DND-41 (cell line): ENCODE data around the gene MEGF9.

ENCODE experiments used
- ATAC-seq: fragments of 200-7000 bp; cut with Tn5 transposase; 3 replicates; pipeline ENCODE4 v1.9.1; 2021; ENCODE audit warnings: low read depth; ENCODE audit not compliant: insufficient read depth
- DNase-seq: peaks from one replicate; pipeline ENCODE4 v3.0.0-alpha.2; 2020
- H2AFZ ChIP-seq: 2 replicates; pipeline ENCODE4 v1.6.0; 2012; ENCODE audit warnings: low read depth, low read length
- H3K27ac ChIP-seq: 2 replicates; pipeline ENCODE4 v1.5.1; 2012; ENCODE audit warnings: low read length, inconsistent platforms
- H3K27me3 ChIP-seq: fragments of 200-600 bp; sonication (generic); 2 replicates; pipeline ENCODE4 v1.6.0; 2012; ENCODE audit warnings: low read length, mild to moderate bottlenecking, inconsistent platforms; ENCODE audit not compliant: insufficient read depth, poor library complexity
- H3K36me3 ChIP-seq: 2 replicates; pipeline ENCODE4 v1.5.1; 2012; ENCODE audit warnings: low read length, inconsistent platforms; ENCODE audit not compliant: insufficient read depth
- H3K4me1 ChIP-seq: 2 replicates; pipeline ENCODE4 v1.5.1; 2012; ENCODE audit warnings: mild to moderate bottlenecking, low read length; ENCODE audit not compliant: insufficient read depth
- H3K4me2 ChIP-seq: 2 replicates; pipeline ENCODE4 v1.6.0; 2012; ENCODE audit warnings: mild to moderate bottlenecking, moderate library complexity, low read length, inconsistent platforms; ENCODE audit not compliant: insufficient read depth
- H3K4me3 ChIP-seq, 2 experiments: fragments of 200-600 bp in 1 of 2; shearing (Covaris generic) in 1 of 2; 2 replicates each; pipeline ENCODE4 v1.5.1; 2012 to 2016; ENCODE audit warnings: inconsistent platforms in 2 of 2, low read length in 2 of 2, mild to moderate bottlenecking in 2 of 2, low read depth in 1 of 2, moderate library complexity in 1 of 2
- H3K79me2 ChIP-seq: 2 replicates; pipeline ENCODE4 v1.6.0; 2012; ENCODE audit warnings: low read length, inconsistent platforms; ENCODE audit not compliant: insufficient read depth
- H3K9ac ChIP-seq: 2 replicates; pipeline ENCODE4 v1.6.0; 2012; ENCODE audit warnings: low read depth, mild to moderate bottlenecking, inconsistent platforms, low read length, moderate library complexity
- H3K9me3 ChIP-seq: 2 replicates; pipeline ENCODE4 v1.5.1; 2012; ENCODE audit warnings: low read length, moderate library complexity, mild to moderate bottlenecking, inconsistent platforms; ENCODE audit not compliant: insufficient read depth, severe bottlenecking
- H4K20me1 ChIP-seq: 2 replicates; pipeline ENCODE4 v1.6.0; 2012; ENCODE audit warnings: low read length; ENCODE audit not compliant: insufficient read depth
- EZH2 ChIP-seq: IDR thresholded peaks from 3 replicates; pipeline ENCODE4 v1.6.1; 2012; ENCODE audit warnings: borderline replicate concordance, low read depth, mild to moderate bottlenecking, moderate library complexity, low read length, inconsistent platforms; ENCODE audit not compliant: severe bottlenecking
- TF ChIP-seq, protein P1 (sequence below): IDR thresholded peaks from 2 replicates; pipeline ENCODE4 v1.5.1; 2012; ENCODE audit warnings: borderline replicate concordance, low read length, moderate library complexity, mild to moderate bottlenecking; ENCODE audit not compliant: poor library complexity, severe bottlenecking; ENCODE audit errors: extremely low read depth

Gene MEGF9

DNA sequence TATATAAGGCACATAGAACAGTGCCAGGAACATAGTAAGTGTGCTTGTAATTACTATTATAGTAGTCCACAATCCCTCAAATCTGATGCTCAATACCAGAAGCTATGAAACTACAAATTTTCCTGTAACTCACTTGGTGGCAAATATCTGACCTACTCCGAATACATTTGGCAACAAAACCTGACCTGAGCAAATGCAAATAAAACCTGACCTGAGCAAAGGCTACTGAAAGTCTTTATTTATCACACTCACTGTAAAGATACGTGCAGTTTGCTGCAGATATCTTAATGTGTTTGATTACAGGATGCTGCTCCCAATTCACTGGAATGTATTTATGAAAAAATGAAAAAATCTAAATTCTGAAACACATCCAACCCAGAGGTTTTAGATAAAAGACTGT lies 7.1 kb downstream of the MEGF9 start:
- Histone ChIP-seq H3K79me2 (peaks cover 61% of the 10 kb centered on the region), H2AFZ (no peak overlapping the region), H3K9me3 (no peaks in the 10 kb centered on the region), H3K27ac (no peak overlapping the region), H4K20me1 (no peaks in the 10 kb centered on the region), H3K27me3 (no peaks in the 10 kb centered on the region), H3K36me3 (no peaks in the 10 kb centered on the region; the same call in 1 of the 2 replicates), H3K4me3 (no peak overlapping the region), H3K4me2 (no peak overlapping the region), H3K9ac (no peak overlapping the region), H3K4me1 (peaks cover 32% of the 10 kb centered on the region)
- DNase-seq (no peak), ATAC-seq (no peak)
- TF ChIP-seq, protein P1, sequence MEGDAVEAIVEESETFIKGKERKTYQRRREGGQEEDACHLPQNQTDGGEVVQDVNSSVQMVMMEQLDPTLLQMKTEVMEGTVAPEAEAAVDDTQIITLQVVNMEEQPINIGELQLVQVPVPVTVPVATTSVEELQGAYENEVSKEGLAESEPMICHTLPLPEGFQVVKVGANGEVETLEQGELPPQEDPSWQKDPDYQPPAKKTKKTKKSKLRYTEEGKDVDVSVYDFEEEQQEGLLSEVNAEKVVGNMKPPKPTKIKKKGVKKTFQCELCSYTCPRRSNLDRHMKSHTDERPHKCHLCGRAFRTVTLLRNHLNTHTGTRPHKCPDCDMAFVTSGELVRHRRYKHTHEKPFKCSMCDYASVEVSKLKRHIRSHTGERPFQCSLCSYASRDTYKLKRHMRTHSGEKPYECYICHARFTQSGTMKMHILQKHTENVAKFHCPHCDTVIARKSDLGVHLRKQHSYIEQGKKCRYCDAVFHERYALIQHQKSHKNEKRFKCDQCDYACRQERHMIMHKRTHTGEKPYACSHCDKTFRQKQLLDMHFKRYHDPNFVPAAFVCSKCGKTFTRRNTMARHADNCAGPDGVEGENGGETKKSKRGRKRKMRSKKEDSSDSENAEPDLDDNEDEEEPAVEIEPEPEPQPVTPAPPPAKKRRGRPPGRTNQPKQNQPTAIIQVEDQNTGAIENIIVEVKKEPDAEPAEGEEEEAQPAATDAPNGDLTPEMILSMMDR, result no peak
- TF ChIP-seq EZH2, result no peak

DNA sequence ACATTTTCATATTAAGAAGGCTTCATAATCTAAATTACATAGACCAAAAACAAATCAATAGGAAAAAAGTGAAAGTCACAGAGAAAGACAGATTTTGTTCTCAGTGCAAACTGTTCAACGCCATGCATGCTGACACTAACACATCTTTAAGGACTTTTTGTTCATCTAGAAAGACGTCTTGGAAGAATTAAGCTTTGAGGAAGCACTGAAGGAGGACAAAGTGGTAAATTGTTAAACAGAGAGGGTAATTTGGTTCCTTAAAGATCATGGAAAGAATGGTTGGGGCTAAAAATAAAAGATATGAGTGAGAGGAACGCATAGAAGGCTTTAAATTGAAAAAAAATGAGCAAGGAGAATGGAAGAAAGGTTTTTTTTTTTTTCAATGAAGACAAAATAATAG lies 9.1 kb downstream of the MEGF9 start:
- no peak for DNase-seq
- no peak overlapping the region for H3K9ac ChIP-seq
- no peak for TF ChIP-seq EZH2
- TF ChIP-seq, protein P1, result no peak
- H3K9me3 ChIP-seq, result no peaks in the 10 kb centered on the region
- H3K36me3 ChIP-seq, result no peaks in the 10 kb centered on the region; the same call in 1 of the 2 replicates
- H3K27me3 ChIP-seq, result no peaks in the 10 kb centered on the region
- no peak for ATAC-seq
- H3K79me2 ChIP-seq, result peaks cover 45% of the 10 kb centered on the region
- H3K4me3 ChIP-seq, result no peak overlapping the region
- H3K4me2 ChIP-seq, result no peak overlapping the region
- no peaks in the 10 kb centered on the region; the same call in 1 of the 2 replicates for H4K20me1 ChIP-seq
- peaks cover 13% of the 10 kb centered on the region for H3K4me1 ChIP-seq
- no peak overlapping the region for H2AFZ ChIP-seq
- no peak overlapping the region for H3K27ac ChIP-seq

DNA sequence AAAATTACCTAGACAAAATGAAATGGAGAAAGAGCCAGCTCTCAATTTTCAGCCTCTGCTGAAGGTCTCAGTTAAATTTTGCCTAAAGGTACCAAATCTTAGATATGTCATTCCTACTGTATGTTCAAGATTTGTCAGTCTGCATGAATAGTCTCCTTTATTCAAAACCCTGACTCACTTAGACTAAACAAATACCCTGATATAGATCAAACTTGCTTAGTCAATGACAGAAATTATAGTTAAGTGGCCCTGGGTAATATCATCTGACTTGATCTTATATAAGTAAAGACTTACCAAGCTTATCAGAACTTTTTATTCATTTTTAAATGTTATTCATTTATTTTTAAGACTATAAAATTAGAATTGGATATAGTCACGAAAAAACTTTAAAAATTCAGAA lies 12.2 kb downstream of the MEGF9 start:
- TF ChIP-seq EZH2, result no peak
- TF ChIP-seq, protein P1, result no peak
- Histone ChIP-seq H3K36me3 (no peaks in the 10 kb centered on the region; the same call in 1 of the 2 replicates), H4K20me1 (peaks cover 4% of the 10 kb centered on the region; the same call in 1 of the 2 replicates), H2AFZ (no peak overlapping the region), H3K4me2 (no peak overlapping the region), H3K9me3 (no peaks in the 10 kb centered on the region), H3K27ac (no peak overlapping the region), H3K9ac (no peak overlapping the region), H3K4me3 (no peak overlapping the region), H3K79me2 (peaks cover 19% of the 10 kb centered on the region), H3K27me3 (no peaks in the 10 kb centered on the region), H3K4me1 (no peaks in the 10 kb centered on the region)
- no peak for DNase-seq
- no peak for ATAC-seq

DNA sequence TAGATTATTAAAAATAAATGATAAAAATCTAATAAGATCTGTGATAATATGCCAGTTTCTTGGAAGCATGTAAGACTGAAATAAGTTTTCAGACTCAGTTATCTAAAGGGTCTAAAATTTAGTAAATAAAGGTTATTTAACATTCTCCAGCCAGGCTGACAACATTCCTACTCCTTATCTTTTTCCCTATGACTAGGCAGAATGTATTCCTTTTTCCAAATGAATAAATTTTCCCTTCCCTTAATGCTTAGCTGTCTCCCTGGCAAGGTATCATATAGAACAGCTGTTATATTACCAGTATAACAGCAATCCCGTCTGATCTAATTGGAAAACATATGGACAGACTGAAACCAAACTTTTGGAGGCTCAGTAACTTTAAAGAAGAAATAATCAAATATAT lies 13.0 kb downstream of the MEGF9 start:
- Histone ChIP-seq H3K27ac (no peak overlapping the region), H4K20me1 (peaks cover 4% of the 10 kb centered on the region; the same call in 1 of the 2 replicates), H3K27me3 (no peaks in the 10 kb centered on the region), H3K4me1 (no peaks in the 10 kb centered on the region), H3K79me2 (peaks cover 11% of the 10 kb centered on the region), H3K4me3 (no peak overlapping the region), H2AFZ (no peak overlapping the region), H3K9me3 (no peaks in the 10 kb centered on the region), H3K4me2 (no peak overlapping the region), H3K36me3 (no peaks in the 10 kb centered on the region; the same call in 1 of the 2 replicates), H3K9ac (no peak overlapping the region)
- ATAC-seq (no peak), DNase-seq (no peak)
- TF ChIP-seq EZH2, result no peak
- TF ChIP-seq, protein P1, result no peak
